ENCODE measurements around the gene GPR3. TPM values are rescaled to one million over a fixed set of nuclear protein-coding genes. Genes with fewer than 3 reads are reported as not detected.
"Not testable (repeated sequence)": the region's sequence is repeated elsewhere in the genome, so short reads cannot be mapped to it uniquely, and the experiment has no call there.

Gene GPR3
- total RNA-seq, 1 experiment from 2014 or later = 0.80 TPM

DNA sequence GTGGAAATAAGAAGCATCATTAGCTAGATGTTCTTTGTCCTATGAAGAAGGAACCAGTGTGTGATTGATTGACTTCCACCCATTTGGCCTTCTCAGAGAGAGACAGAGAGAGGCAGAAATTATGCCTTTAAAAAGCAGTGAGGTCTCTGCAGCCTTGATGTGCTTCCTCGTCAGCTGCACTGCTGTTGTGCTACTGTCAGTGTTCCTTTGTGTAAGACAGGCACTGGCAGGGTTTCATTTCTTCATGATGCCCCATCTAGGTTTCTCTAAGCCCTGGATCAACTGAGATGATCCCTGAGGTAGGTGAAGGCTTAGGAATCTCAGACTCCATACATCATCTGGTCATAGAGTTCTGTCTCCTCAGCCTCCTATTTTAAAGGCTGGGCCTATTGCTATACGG, 34.9 kb downstream of the GPR3 start:
- DNase-seq (ENCODE audit: low read depth) = no peak

DNA sequence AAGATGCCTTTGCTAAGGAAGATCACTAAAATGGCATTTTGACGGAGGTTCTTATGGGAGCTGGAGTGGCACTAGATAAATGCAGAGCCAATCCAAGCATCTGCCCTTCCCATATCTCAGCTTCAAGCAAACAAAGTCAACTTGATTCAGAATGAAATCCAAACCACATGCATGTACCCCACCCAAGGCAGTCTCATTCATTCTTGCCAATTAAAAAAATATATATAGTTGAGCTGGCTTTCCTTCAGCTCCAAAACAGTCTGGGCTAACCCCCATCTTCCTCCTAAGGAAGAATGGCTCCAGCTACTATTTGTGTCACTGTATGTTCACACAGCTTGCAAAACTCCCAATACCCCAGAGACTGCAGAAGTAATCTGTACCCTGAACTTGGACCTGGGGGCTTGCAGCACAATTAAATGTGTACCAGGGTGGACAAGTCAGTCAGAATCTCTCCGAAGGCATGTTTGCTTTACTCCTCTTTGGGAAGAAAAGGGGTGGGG, 35.4 kb downstream of the GPR3 start:
- no peak for DNase-seq (ENCODE audit: low read depth)

DNA sequence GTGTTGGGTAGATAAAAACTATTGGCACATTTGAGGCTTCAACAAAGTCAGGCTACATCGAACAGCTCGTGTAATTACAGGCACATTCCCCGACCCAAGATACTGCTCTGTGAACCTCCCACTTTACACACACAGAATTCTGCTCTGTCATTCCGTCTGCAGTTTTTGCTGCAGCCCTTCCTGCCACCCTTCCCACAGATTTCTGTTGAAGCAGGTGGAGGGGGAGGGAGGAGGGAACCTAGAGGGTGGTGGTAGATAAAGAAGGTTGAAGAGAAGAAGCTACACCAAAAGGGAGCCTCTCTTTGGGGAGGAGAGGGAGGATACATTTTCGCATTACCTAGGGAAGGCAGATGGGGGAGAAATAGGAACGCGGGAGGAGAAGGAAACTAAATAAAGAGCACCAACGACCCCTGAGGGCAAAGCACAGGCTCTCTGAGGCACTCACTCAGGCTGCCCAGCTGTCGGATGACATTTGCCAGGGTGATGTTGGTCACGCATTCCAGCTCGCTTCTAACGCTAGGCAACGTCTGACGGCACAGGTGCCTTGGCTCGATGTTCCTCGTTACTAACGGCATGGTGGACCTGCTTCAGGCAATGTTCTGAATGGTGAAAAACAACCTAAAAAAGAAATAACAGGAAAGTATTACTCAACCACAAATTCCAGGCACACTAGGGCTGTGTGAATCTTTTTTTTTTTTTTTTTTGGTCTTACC, 36.0 kb downstream of the GPR3 start:
- DNase-seq (ENCODE audit: low read depth) = no peak

- no peak for DNase-seq (ENCODE audit: low read depth)
These were observed 36.6 kb downstream of the GPR3 start for GRCh38 chr1:27429029-27429425.

GRCh38 chr1:27430903-27431600, 38.6 kb downstream of the GPR3 start:
- no peak for DNase-seq (ENCODE audit: low read depth)

DNA sequence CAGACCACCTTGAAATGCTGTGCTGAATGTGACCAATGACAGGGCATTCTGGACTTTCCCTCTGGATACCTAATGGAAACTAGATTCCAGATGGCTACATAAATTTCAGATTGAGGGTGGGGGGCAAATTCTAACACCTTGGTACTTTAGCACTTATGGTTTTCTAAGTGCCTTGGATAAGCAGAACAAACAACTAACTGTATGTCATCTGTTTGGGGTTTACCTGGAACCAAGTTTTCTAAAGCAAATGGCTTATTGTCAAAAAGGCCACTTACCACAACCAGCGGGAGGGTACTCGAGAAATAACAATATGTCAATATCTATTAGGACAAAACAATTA, 39.1 kb downstream of the GPR3 start:
- DNase-seq (ENCODE audit: low read depth) = no peak

DNA sequence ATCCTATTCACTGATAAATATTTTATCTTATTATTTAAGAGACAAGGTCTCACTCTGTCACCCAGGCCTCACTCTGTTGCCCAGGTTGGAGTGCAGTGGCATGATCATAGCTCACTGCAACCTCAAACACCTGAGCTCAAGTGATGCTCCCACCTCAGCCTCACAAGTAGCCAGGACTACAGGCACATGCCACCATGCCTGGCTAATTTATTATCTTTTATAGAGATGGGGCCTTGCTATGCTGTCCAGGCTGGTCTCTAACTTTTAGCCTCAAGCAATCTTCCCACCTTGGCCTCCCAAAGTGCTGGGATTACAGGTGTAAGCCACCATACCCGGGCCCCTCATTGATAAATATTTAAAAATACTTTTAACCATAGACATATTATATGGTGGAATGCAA, 40.3 kb downstream of the GPR3 start:
- not testable (repeated sequence) for DNase-seq (ENCODE audit: low read depth)

DNA sequence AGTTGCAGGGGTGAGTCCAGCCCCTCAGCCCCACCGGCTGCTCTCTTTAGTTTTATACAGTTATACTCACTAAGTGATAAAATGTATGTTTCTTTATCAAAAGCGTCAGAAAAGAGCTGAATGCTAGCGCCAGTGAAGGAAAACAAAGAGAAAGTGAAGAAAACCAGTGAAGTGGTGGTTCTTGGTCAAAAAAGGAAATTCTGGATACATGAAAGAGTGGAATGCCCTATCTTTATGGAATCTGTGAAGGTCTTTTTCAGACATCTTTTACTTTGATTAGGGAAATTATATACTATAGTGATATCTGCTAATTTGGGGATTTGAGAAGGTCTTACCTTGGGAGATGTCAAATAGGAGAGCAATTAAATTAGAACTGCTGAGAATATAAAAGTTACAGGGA, 41.3 kb downstream of the GPR3 start:
- DNase-seq (ENCODE audit: low read depth) = no peak

- no peak for DNase-seq (ENCODE audit: low read depth)
These were observed 43.3 kb downstream of the GPR3 start for GRCh38 chr1:27435566-27436203.

DNA sequence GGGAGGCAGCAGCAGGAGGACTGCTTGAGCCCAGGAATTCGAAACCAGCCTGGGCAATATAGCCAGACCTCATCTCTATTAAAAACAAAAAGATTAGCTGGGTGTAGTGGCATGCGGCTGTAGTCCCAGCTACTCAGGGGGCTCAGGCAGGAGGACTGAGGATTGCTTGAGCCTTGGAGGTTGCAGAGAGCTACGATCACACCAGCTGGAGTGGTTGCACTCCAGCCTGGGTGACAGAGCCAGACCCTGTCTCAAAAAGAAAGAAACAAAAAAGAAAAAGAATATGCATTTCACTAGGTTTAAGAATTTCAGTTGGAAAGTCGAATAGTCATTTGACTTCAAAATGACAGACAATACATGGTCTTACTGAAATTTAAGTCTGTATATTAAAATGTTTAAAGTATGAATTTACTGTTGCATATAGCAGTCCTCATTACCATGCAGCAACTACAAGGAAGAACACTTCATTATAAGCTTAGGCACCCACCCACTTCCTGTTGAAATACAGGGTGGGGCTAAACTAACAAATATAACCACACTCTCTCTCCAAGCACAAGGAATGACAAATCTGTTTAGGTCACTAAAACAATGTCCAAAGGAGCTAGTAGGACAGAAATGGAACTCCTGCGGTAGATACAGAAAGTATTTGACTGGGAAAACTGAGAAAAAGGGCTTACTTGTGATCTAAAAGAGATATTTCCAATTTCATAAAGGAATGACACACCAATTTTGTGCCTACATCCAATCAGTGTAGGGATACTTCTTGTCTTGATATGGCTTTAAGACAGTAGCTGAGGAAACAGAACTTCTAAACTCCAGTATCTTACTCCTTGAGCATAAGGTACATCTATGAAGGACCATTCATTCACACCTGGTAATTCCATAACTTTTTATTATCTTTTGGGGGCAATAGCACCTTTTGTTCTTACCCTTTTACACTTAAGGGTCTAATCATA, 44.1 kb downstream of the GPR3 start:
- DNase-seq (ENCODE audit: low read depth) = peak; percentile 70

GRCh38 chr1:27438621-27439061, 46.2 kb downstream of the GPR3 start:
- no peak for DNase-seq (ENCODE audit: low read depth)

DNA sequence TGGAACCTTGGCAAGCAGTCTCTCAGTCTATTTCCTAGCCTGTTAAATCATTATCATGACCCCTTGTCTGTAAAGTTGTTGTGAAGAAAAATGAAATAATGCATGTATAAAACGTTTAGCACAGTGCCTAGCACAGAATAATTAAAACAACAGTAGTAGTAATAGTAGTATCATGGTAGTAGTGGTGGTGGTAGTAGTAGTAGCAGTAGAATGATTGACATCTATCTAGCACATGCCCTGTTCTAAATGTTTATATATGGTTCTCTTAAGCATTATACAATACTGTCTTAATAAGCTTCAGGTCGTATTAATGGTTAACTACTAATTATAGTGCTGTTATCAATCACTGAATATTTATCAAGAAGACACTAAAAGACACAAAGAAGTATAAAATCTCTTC, 46.7 kb downstream of the GPR3 start:
- no peak for DNase-seq (ENCODE audit: low read depth)

DNA sequence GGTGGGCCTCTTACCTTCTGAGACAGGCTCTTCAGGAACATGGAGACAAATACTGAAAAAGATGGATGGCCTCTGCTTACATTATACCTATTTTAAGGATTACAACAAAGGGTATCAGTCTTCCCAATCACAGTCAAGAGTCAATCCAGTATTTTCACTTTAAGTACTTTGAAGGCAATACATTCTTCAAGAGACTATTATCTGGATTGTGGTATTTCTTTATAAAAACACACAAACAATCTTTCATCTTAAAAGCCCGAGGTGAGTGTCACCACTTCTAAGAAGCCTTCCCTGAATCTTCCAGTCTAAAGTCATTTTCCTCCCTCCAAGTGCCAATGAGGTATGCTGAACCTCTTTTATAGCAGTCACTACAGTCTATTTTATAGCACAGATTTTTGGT, 52.2 kb downstream of the GPR3 start:
- no peak for DNase-seq (ENCODE audit: low read depth)

Other genes starting within 250 kb of the GPR3 start
- 5.4 and 6.1 TPM in 2 replicates for gene SLC9A1, start 237.5 kb upstream of the GPR3 start, total RNA-seq (2014; rRNA removed; shearing (Covaris generic))
- gene WDTC1, start 158.0 kb upstream of the GPR3 start, total RNA-seq (2014; rRNA removed; shearing (Covaris generic)) = 10.3 and 14.1 TPM in 2 replicates
- 54.9 and 65.0 TPM in 2 replicates for gene TMEM222, start 70.5 kb upstream of the GPR3 start, total RNA-seq (2014; rRNA removed; shearing (Covaris generic))
- gene SYTL1, start 50.6 kb upstream of the GPR3 start, total RNA-seq (2014; rRNA removed; shearing (Covaris generic)) = 1.2 and 2.1 TPM in 2 replicates
- gene MAP3K6, start 25.7 kb upstream of the GPR3 start, total RNA-seq (2014; rRNA removed; shearing (Covaris generic)) = 8.2 and 12.1 TPM in 2 replicates
- gene FCN3, start 17.8 kb upstream of the GPR3 start, total RNA-seq (2014; rRNA removed; shearing (Covaris generic)) = not detected in 2 replicates
- gene CD164L2, start 9.3 kb upstream of the GPR3 start, total RNA-seq (2014; rRNA removed; shearing (Covaris generic)) = not detected in 2 replicates
- 11.1 and 12.3 TPM in 2 replicates for gene WASF2, start 97.5 kb downstream of the GPR3 start, total RNA-seq (2014; rRNA removed; shearing (Covaris generic))
- gene AHDC1, start 211.5 kb downstream of the GPR3 start, total RNA-seq (2014; rRNA removed; shearing (Covaris generic)) = 3.8 and 4.7 TPM in 2 replicates
- not detected in 2 replicates for gene FGR, start 242.6 kb downstream of the GPR3 start, total RNA-seq (2014; rRNA removed; shearing (Covaris generic))

Data from Daoy (cell line).